Tibial nerve (tissue), 4 donors: ENCODE results near the gene NSDHL.

ENCODE experiments used
- CTCF ChIP-seq, 5 experiments: fragments of 200-600 bp in 3 of 5; fragments of 450-650 bp in 2 of 5; sonication (generic) in 3 of 5; IDR thresholded peaks; one replicate each; pipeline ENCODE4 v1.5.1; 2016 to 2019; ENCODE audit warnings: antibody characterized with exemption in 5 of 5, mild to moderate bottlenecking in 3 of 5, moderate library complexity in 2 of 5
- EP300 ChIP-seq, 2 donors: sonication (generic); formaldehyde crosslinking; IDR thresholded peaks; one replicate each; pipeline ENCODE4 v1.6.1; 2017; ENCODE audit warnings: antibody characterized with exemption in 2 of 2, mild to moderate bottlenecking in 1 of 2
- POLR2A ChIP-seq, 2 donors: fragments of 450-650 bp; IDR thresholded peaks; one replicate each; pipeline ENCODE4 v1.6.1; 2017; ENCODE audit warnings: antibody characterized with exemption in 2 of 2, mild to moderate bottlenecking in 2 of 2, moderate library complexity in 2 of 2

GRCh38 chrX:152902502-152902820 lies 71.6 kb downstream of the NSDHL start:
- TF ChIP-seq CTCF (IDR thresholded peaks at IDR 0.05): no peak
- TF ChIP-seq POLR2A (IDR thresholded peaks at IDR 0.05): no peak
- TF ChIP-seq EP300 (IDR thresholded peaks at IDR 0.05): no peak
